Tongue (tissue), 2 donors: ENCODE data around the gene PTK7. TPM values are rescaled to one million over a fixed set of nuclear protein-coding genes. Genes with fewer than 3 reads are reported as not detected.
"Not testable (repeated sequence)": the region's sequence is repeated elsewhere in the genome, so short reads cannot be mapped to it uniquely, and the experiment has no call there.

ENCODE experiments used
- DNase-seq: peaks from one replicate; pipeline ENCODE4 v3.0.0-alpha.2; 2015
- total RNA-seq: library from RNA; depleted of rRNA; stranded (reverse); fragments of >200 nt; gene quantifications from one replicate; pipeline ENCODE4 v1.2.3, GENCODE V29; 2014

Gene PTK7
- total RNA-seq, 1 donor from 2014 or later: 67.8 TPM

DNA sequence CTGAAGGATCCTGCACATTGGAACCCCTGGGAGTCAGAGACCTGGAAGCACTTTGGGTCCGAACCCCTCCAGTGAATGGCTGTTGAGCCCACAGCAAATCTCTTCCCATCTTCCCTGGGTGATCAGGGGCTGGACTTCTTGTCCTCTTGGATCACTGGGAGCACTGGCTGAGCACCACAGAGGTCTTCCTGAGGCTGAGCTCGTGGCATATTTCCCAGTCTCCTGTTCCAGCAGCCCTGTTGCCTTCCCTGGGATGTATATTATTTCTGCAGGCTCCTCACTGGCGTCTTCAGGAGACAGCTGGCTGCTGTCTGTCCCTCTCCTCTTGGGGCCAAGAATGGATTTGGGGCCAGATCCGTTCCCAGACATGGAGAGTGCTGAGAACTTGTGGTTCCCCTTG, 43.4 kb downstream of the PTK7 start:
- peak; percentile 68 for DNase-seq

DNA sequence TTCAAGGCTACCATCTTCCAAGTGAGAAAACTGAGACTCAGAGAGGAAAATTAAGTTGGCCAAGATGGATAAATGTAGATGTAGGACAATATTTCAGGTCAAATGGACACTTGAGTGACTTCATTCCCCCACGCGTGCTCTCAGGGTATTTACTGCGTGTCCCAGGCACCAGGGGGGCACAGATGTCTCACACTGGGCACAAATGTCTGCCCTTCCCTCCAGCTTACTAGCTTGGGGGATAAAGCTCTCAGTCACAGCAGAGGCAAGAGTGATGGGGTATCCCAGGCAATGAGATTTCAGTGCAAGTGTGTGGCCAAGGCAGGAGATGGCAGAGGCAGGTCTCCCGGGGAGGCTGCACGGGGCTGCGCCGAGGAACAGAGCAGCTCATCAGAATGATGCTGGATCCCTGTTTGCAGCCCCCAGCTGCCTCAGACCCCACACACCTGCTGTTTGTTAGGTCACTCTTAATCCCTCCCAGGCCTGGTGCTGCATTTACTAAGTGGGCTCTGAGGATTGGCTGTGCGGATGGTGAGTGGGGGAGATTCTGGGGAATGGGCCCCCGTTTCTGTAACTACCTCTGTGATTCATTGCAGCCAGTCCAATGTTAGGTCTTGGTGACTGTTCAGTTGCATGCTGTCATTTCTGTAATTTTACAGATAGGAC, 44.1 kb downstream of the PTK7 start:
- peak; percentile 37 for DNase-seq

DNA sequence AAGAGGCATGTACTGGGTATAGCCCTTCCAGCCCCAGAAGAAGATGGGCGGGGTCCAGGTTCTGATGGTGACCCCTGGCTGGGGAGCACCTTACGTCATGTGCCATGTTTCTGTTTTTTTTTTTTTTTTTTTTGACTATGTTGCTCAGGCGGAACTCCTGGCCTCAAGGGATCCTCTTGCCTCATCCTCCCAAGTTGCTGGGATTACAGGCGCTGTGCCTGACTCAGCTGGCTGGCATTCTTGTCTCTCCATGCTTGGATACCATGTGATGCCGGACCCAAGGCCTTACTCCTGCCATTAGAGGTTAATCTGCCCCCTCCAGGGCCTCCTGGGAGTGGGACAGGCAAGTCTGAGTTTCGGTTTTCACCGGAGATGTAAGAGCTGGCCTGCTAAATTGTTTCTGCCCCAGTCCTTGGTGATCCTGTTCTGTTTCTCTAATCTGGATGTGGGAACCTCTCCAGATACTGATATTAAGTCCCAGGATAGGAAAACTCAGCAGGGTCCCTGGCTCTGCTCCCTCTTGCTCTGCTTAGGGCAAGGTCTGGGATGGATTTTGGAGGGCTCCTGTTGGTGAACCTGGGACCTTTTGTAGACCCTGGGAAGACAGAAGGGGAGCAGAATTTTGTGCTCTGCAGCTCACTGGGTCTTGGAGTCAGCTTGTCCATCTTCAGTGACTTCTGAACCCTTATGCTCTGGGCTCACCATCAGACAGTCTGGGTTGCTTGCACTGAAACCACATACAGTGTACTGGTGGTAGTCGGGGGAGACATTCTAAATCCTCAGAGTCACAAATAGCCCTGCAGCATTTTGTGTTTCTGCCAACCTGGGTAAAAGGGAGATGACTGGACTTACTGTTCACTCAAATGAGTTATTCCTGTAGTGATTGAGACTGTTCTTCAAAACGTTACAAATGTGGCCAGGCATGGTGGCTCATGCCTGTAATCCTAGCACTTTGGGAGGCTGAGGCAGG, 45.1 kb downstream of the PTK7 start:
- DNase-seq: peak; percentile 68

DNA sequence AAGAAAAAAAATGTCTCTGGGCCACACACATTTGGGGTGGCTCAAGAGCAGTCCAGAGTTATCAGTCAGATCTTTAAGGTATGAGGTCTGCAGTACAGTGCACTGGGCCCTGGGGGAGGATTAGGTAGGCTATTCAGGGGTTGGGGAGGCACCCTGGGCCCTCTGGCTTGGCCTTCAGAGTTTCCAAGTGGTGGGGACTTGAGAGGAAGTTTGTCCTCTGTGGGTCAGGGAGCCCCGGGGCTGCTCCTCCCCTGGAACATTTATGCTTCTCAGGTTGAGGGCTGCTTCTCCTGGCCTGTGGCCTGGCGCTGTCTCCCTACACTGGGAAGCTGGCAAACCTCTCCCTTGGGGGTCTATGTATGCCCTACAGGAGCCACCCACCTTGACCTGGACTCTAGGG, 46.0 kb downstream of the PTK7 start:
- no peak for DNase-seq

DNA sequence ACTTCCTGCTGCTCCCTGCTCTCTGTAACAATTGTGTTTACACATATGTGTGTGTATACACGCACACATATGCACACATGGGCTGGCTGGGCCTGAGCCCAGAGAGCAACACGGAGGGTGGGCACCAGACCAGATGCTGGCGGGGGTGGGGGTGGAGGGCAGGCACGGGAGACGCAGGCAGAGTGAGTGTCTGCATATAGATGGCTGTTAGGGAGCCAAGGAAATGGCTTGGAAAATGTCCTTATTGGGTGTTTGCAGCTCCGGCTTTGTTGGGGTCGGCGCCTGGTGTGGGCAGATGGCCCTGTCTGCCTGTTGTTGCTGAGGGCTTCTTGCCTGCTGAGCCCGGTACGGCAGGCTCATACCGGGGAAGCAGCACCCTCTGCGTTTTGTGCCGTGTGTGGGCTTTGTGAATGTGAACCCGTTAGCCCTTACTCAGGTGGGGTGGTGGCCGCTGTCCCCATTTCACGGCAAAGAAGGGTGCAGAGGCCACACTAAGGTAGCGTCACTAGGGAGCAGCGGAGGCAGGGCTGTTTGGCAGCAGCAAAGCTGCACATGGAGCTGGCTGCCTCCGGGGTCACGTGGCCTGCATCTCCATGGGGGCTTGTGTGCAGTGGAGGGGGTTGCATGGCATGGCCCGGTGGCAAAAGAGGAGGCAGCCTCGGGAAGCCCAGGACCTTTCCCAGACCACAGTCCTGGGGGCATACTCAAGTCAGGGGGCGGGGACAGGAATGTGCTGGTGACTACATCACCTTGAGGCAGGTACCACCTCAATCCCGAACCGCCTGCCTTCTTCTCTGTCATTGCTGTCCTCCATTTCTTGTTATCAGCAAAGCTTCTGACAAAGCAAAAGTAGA, 47.6 kb downstream of the PTK7 start:
- peak; percentile 63 for DNase-seq

DNA sequence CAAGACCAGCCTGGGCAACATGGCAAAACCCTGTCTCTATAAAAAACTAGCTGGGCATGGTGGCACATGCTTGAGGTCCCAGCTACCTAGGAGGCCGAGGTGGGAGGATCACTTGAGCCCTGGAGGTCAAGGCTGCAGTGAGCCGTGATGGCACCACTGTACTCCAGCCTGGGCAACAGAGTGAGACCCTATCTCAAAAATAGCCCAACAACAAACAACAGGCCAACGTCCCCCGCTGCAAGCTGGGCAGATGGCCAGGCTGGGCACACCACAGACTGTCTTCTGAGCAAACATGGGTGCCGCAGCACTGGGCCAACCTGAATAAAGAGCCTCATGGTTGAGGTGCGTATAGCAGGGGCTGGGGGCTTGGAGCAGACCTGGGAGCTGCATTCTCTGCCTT, 48.4 kb downstream of the PTK7 start:
- DNase-seq: no peak

DNA sequence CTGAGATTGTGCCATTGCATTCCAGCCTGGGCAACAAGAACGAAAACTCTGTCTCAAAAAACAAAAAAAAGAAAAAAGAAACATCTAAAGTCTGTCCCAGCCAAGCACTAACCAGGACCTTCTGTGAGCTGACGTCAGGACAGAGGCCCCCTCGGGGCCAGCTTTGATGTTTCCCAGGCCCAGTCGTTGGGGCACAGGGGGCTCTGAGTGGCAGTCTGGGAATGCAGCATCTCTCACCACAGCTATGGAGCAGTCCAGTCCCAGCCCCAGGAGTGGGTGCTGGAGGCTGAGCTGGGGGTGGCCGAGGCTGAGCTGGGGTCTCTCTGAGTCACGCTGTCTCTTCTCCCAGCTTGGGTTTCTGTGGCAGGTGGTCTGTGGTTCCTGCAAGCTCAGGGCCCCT, 49.0 kb downstream of the PTK7 start:
- peak; percentile 67 for DNase-seq

DNA sequence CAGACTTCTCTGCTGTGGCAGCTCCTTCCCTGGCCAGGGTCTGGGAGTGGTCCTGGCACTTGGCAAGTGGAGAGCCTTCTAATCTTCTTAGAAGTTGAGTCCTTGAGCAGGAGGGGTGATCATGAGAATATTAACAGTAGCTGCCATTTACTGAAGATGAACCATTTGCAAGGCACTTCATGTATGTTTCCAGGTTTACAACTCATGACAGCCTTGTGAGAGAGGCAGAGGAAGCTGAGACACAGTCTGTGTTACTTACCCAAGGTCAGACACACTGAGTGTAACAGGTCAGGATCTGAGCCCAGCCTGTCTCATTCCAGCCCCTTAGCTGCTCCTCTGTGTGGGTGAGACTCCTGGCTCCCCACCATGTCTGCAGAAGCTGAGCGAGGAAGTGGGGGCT, 49.4 kb downstream of the PTK7 start:
- no peak for DNase-seq

DNA sequence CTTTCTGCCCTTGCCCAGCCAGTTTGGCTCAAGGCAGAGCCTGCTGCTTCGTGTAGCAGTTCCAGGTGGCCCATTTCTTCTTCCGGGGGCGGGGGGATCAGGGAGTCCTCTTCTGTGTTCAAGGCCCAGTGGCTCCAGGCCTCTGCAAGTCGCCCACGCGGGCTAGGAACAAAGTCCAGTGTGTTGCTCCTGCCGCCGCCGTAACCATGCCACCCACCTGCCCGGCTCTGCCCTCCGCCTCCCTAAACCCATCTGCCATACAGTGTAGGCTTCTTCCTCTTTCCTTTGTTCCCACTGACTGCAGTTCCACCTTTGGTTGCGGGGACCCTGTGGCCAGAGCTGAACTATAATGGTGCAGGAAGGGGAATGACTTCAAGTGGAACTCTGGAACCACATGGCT, 51.1 kb downstream of the PTK7 start:
- no peak for DNase-seq

DNA sequence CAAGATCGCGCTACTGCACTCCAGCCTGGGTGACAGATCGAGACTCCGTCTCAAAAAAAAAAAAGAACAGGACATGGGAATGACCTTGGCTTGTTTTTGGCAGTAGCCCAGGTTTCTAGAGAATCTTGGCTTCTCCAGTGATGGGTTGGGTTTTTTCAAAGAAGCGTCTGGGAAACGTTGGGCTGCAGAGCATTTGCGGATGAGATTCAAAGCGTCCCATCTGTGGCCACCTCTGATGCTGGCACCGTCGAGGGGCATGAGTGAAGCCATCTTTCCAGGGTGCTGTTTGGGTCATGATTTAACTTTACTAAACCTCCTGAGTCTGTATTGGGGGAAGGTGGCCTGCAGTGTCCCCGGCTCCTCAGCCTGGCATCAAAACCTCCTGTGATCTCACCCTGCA, 51.8 kb downstream of the PTK7 start:
- peak; percentile 47 for DNase-seq

DNA sequence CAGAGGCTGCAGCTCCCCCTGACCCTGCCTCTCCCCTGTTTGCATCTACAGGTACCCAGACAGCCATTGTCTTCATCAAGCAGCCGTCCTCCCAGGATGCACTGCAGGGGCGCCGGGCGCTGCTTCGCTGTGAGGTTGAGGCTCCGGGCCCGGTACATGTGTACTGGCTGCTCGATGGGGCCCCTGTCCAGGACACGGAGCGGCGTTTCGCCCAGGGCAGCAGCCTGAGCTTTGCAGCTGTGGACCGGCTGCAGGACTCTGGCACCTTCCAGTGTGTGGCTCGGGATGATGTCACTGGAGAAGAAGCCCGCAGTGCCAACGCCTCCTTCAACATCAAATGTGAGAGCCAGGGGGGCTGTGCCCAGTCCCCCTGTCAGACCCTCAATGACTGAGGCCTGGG, 52.8 kb downstream of the PTK7 start:
- peak; percentile 48 for DNase-seq

DNA sequence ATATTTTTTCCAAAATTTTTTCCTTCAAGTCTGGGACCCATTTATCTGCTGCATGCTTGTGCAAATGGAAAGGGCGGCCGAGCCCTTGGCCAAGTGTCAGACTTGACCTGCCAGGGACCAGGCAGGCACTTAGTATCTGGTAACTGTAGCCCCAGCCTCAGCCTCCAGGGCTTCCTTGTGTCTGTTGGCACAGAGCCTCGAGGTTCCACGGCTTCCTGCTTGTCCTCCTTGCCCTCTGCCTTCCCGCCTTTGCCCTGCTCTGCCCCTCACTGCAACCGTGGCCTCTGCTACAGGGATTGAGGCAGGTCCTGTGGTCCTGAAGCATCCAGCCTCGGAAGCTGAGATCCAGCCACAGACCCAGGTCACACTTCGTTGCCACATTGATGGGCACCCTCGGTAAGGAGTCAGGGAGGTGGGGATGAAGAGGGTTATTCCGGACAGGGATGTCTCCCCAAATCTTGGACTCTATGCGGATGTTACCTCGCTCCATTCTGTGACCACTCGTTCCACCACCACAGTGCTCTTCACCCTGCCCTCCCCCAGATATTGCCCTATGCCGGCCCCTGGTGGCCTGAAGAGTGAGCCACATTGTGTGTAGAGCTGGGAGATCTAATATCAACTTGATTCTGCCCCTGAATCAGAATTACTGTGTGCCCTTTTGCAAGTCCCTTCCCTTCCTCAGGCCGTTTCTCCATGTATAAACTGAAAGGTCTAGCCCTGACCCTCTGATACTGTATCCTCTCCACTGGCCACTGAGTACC, 53.5 kb downstream of the PTK7 start:
- peak; percentile 48 for DNase-seq

DNA sequence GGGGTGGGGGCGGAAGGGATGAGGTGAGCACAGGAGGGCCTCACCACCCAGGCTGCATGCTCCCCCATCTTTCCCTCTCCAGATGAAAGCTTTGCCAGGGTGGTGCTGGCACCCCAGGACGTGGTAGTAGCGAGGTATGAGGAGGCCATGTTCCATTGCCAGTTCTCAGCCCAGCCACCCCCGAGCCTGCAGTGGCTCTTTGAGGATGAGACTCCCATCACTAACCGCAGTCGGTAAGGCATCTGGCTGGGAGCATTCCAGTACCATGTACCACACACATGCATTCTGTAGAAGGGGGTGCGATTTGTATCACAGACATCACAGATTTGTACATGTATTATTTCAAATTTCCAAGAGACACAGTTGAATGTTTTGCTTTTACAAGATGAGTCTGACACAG, 54.3 kb downstream of the PTK7 start:
- no peak for DNase-seq

DNA sequence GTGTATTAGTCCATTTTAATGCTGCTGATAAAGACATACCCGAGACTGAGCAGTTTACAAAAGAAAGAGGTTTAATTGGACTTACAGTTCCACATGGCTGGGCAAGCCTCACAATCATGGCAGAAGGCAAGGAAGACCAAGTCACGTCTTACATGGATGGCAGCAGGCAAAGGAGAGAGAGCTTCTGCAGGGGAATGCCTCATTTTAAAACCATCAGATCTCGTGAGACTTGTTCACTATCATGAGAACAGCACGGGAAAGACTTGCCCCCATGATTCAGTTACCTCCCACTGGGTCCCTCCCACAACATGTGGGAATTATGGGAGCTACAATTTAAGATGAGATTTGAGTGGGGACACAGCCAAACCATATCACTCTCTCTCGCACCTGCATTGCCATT, 55.3 kb downstream of the PTK7 start:
- DNase-seq: not testable (repeated sequence)

DNA sequence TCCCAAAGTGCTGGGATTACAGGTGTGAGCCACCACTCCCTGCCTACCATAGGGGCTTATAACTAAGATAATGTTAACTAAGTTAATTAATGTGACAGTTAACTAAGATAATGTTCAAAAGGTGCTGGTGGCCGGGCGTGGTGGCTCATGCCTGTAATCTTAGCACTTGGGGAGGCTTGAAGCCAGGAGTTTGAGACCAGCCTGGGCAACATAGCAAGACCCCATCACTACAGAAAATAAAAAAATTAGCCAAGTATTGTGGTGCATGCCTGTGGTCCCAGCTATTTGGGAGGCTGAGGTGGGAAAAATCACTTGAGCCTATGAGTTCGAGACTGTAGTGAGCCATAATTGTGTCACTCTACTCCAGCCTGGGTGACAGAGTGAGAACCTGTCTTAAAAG, 62.2 kb downstream of the PTK7 start:
- no peak for DNase-seq

DNA sequence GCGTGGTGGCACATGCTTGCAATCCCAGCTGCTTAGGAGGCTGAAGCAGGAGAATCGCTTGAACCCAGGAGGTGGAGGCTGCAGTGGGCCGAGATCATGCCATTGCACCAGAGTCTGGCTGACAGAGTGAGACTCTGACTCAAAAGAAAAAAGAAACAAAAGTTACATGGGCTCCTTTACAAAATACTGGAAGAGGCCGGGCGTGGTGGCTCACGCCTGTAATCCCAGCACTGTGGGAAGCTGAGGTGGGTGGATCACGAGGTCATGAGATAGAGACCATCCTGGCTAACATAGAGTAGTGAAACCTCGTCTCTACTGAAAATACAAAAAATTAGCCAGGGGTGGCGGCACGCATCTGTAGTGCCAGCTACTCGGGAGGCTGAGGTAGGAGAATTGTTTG, 63.9 kb downstream of the PTK7 start:
- not testable (repeated sequence) for DNase-seq

DNA sequence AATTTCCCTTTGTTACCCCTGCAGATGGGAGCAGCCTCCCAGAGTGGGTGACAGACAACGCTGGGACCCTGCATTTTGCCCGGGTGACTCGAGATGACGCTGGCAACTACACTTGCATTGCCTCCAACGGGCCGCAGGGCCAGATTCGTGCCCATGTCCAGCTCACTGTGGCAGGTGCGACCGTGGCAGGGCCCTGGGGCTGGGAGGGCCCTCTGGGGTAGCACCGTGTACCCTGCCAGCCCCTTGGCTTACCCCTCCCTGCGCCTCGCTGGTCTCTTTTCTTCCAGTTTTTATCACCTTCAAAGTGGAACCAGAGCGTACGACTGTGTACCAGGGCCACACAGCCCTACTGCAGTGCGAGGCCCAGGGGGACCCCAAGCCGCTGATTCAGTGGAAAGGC, 65.5 kb downstream of the PTK7 start:
- DNase-seq: no peak

DNA sequence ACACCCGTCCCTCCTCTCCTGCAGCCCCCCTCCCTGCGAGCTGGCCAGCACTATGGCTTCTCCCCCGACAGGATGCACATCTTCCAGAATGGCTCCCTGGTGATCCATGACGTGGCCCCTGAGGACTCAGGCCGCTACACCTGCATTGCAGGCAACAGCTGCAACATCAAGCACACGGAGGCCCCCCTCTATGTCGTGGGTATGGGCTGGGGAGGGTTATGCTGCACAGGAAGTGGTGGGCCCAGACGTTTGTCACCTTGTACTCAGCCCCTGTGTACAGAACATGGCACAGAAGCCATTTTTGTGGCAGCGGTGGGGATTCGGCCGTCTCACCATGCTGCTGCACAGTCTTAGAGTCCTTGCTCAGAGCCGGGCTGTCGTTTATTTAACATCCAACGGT, 66.0 kb downstream of the PTK7 start:
- no peak for DNase-seq

DNA sequence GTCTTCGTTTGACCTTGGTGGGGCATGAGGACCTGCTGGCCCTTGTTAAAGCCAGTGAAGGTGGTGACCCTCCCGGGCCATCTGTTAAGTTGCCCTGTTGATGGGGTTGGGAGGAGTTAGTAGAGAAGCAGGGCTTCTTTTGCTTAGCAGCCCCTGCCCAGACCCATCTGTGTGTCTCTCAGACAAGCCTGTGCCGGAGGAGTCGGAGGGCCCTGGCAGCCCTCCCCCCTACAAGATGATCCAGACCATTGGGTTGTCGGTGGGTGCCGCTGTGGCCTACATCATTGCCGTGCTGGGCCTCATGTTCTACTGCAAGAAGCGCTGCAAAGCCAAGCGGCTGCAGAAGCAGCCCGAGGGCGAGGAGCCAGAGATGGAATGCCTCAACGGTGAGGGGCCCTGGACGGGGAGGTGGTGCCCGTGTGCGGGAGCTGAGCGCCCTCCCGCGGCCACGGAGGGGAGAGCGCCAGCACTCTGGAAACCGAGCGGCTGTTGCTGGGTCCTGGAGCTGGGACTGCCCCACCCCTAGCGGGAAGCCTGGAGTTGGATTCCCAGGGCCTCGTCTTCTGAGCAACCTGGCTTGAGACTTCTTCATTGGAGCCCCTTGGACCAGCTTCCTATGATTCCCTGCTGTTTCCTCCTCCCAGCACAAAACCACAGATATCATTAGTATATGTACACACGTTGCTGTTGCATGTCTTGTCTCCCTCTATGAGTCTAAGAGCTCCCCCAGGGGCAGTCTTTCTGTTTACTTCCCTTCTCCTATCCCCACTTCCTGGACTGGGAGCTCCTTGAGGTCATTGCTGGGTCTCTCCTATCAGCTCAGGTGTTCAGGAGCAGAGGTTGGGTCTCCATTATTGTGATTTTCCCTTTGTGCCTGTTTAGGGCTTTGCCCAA, 67.4 kb downstream of the PTK7 start:
- peak; percentile 97 for DNase-seq

DNA sequence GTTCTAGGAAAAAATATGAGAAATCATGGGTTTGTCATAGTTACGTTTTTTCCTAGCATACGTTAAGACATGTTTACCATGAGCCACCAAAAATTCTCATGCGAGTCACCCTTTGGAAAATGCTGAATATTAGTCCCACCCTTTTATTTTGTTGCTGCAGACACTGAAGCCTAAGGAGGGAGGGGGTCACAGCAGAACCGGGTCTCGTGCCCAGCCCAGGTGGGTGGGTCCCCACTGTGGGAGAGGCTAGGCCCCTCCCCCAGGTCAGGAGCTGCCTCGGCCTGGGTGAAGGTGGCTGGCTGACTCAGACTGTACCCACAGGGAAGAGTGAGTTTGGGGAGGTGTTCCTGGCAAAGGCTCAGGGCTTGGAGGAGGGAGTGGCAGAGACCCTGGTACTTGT, 68.8 kb downstream of the PTK7 start:
- DNase-seq: no peak

DNA sequence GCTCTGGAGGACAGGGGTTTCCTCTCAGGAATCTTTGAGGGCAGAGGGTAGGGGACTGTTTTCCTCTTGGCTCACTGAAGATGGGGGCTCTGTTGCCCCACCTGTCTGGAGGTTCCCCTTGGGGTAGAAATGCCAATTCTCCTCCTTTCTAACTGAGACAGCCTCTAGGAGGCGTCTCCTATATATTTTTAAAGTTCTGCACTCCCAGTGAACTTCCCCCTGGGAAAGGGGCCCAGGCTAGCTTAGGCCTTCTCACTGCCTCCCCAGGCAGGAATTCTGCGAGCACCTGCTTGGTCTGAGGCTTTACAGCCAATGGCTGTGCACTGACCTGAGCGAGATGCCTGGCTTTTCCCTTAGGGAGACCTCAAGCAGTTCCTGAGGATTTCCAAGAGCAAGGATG, 70.1 kb downstream of the PTK7 start:
- DNase-seq: no peak
